ENCODE data around the gene OLAH.

OLAH gene

GRCh38 chr10:15106352-15107013, 62.7 kb downstream of the OLAH start:
- no peak for DNase-seq (ENCODE audit: extremely low read depth, insufficient read length)
- peaks cover 15% of the 10 kb centered on the region for H3K36me3 ChIP-seq (ENCODE audit: control insufficient read depth, insufficient read depth, low read length)
- peak; percentile 91 for TF ChIP-seq CTCF (IDR thresholded peaks at IDR 0.05; ENCODE audit: insufficient read depth, low read length, poor library complexity, severe bottlenecking)

GRCh38 chr10:15112657-15113056, 68.9 kb downstream of the OLAH start:
- no peak for TF ChIP-seq CTCF (IDR thresholded peaks at IDR 0.05; ENCODE audit: insufficient read depth, low read length, poor library complexity, severe bottlenecking)
- no peaks in the 10 kb centered on the region; the same call in 1 of the 2 replicates for H3K36me3 ChIP-seq (ENCODE audit: control insufficient read depth, insufficient read depth, low read length)
- no peak for DNase-seq (ENCODE audit: extremely low read depth, insufficient read length)
- no peaks in the 10 kb centered on the region for H3K27me3 ChIP-seq (replicated peaks; ENCODE audit: control insufficient read depth, insufficient read depth, low read length)
- no peak overlapping the region for H3K4me3 ChIP-seq (replicated peaks; ENCODE audit: low read depth, low read length)

More at GRCh38 chr10:15106352-15107013, 62.7 kb downstream of the OLAH start:
- no peaks in the 10 kb centered on the region for H3K27me3 ChIP-seq (replicated peaks; ENCODE audit: control insufficient read depth, insufficient read depth, low read length)
- H3K4me3 ChIP-seq (replicated peaks; ENCODE audit: low read depth, low read length) = no peak overlapping the region

- DNase-seq (ENCODE audit: extremely low read depth, insufficient read length) = no peak
- H3K27me3 ChIP-seq (replicated peaks; ENCODE audit: control insufficient read depth, insufficient read depth, low read length) = no peaks in the 10 kb centered on the region
- TF ChIP-seq CTCF (IDR thresholded peaks at IDR 0.05; ENCODE audit: insufficient read depth, low read length, poor library complexity, severe bottlenecking) = no peak
- no peaks in the 10 kb centered on the region; the same call in 1 of the 2 replicates for H3K36me3 ChIP-seq (ENCODE audit: control insufficient read depth, insufficient read depth, low read length)
- no peak overlapping the region for H3K4me3 ChIP-seq (replicated peaks; ENCODE audit: low read depth, low read length)
Measured at GRCh38 chr10:15113766-15114165, 70.0 kb downstream of the OLAH start.

GRCh38 chr10:15116225-15116624, 72.5 kb downstream of the OLAH start:
- Histone ChIP-seq H3K4me3 (replicated peaks; ENCODE audit: low read depth, low read length) (no peak overlapping the region), H3K27me3 (replicated peaks; ENCODE audit: control insufficient read depth, insufficient read depth, low read length) (no peaks in the 10 kb centered on the region), H3K36me3 (ENCODE audit: control insufficient read depth, insufficient read depth, low read length) (no peaks in the 10 kb centered on the region; the same call in 1 of the 2 replicates)
- TF ChIP-seq CTCF (IDR thresholded peaks at IDR 0.05; ENCODE audit: insufficient read depth, low read length, poor library complexity, severe bottlenecking) = no peak
- no peak for DNase-seq (ENCODE audit: extremely low read depth, insufficient read length)

GRCh38 chr10:15118615-15119014, 74.9 kb downstream of the OLAH start:
- H3K36me3 ChIP-seq (ENCODE audit: control insufficient read depth, insufficient read depth, low read length) = no peaks in the 10 kb centered on the region
- TF ChIP-seq CTCF (IDR thresholded peaks at IDR 0.05; ENCODE audit: insufficient read depth, low read length, poor library complexity, severe bottlenecking) = no peak

More at GRCh38 chr10:15118615-15119014, 74.9 kb downstream of the OLAH start:
- no peak for DNase-seq (ENCODE audit: extremely low read depth, insufficient read length)
- no peak overlapping the region for H3K4me3 ChIP-seq (replicated peaks; ENCODE audit: low read depth, low read length)
- H3K27me3 ChIP-seq (replicated peaks; ENCODE audit: control insufficient read depth, insufficient read depth, low read length) = no peaks in the 10 kb centered on the region

Data from GM06990 (cell line).